DMS 273 (cell line): Measurements from ENCODE around the gene ACVR1B.

Experiments
- DNase-seq: peaks from one replicate; lab custom pipeline; 2025; ENCODE audit not compliant: unreplicated experiment; lab: John Stamatoyannopoulos, UW

The ACVR1B gene

GRCh38 chr12:51951199-51951842 is at the start of gene ACVR1B:
Gene ACVR1B, plus strand, starts transcription at chr12:51951699. Its CDS starts 45 bp downstream, at chr12:51951744.
- peak; percentile 95 for DNase-seq

- DNase-seq: no peak
Measured at GRCh38 chr12:51901881-51902280, 49.6 kb upstream of the ACVR1B start.

GRCh38 chr12:51904951-51905470 is 46.5 kb upstream of the ACVR1B start:
- peak; percentile 69 for DNase-seq

- DNase-seq: peak; percentile 46
Measured at GRCh38 chr12:51905471-51906429, 45.7 kb upstream of the ACVR1B start.

- DNase-seq: no peak
Measured at GRCh38 chr12:51906430-51907082, 44.9 kb upstream of the ACVR1B start.

GRCh38 chr12:51907083-51907855 is 44.2 kb upstream of the ACVR1B start, which contains the start of gene ACVRL1:
Gene ACVRL1, plus strand, starts transcription at chr12:51907504. Its CDS starts 4,971 bp downstream, at chr12:51912475.
- DNase-seq: no peak

GRCh38 chr12:51907856-51908425 is 43.6 kb upstream of the ACVR1B start:
- DNase-seq: no peak

GRCh38 chr12:51908876-51909592 is 42.5 kb upstream of the ACVR1B start:
- peak; percentile 45 for DNase-seq

- DNase-seq: no peak
Measured at GRCh38 chr12:51910168-51910567, 41.3 kb upstream of the ACVR1B start.

- DNase-seq: no peak
Measured at GRCh38 chr12:51910691-51911090, 40.8 kb upstream of the ACVR1B start.

GRCh38 chr12:51911307-51911706 is 40.2 kb upstream of the ACVR1B start:
- no peak for DNase-seq

- peak; percentile 35 for DNase-seq
Measured at GRCh38 chr12:51911788-51912711, 39.4 kb upstream of the ACVR1B start.

GRCh38 chr12:51913071-51914033 is 38.1 kb upstream of the ACVR1B start:
- DNase-seq: no peak

- no peak for DNase-seq
Measured at GRCh38 chr12:51914034-51914923, 37.2 kb upstream of the ACVR1B start.

- no peak for DNase-seq
Measured at GRCh38 chr12:51915003-51915625, 36.4 kb upstream of the ACVR1B start.

- DNase-seq: no peak
Measured at GRCh38 chr12:51915951-51916350, 35.5 kb upstream of the ACVR1B start.
